ENCODE measurements around the gene CCNC. TPM values are rescaled to one million over a fixed set of nuclear protein-coding genes. Genes with fewer than 3 reads are reported as not detected.

Gene CCNC
- total RNA-seq, result 10 to 100 TPM; 44.2 to 45.5 TPM

GRCh38 chr6:99568103-99568933 lies at the start of gene CCNC:
CCNC (minus strand) TSS chr6:99568660; CDS start chr6:99568527, 133 bp downstream.
- no peaks in the 10 kb centered on the region for H3K9me3 Mint-ChIP-seq
- no peaks in the 10 kb centered on the region for H3K36me3 Mint-ChIP-seq
- peaks cover 23 to 29% of the 10 kb centered on the region in 2 donors for H3K4me1 Mint-ChIP-seq (ENCODE audit: low read depth in 2 of 2)
- ATAC-seq, result peak; percentile 99 to 100
- no peaks in the 10 kb centered on the region for H3K27me3 Mint-ChIP-seq
- H3K27ac Mint-ChIP-seq, result peak within 1 kb of the TSS; percentile 87 to 98
- peak; percentile 92 for DNase-seq (ENCODE audit: low spot score)
- H3K4me3 Mint-ChIP-seq, result peak within 1 kb of the TSS; percentile 93

DNA sequence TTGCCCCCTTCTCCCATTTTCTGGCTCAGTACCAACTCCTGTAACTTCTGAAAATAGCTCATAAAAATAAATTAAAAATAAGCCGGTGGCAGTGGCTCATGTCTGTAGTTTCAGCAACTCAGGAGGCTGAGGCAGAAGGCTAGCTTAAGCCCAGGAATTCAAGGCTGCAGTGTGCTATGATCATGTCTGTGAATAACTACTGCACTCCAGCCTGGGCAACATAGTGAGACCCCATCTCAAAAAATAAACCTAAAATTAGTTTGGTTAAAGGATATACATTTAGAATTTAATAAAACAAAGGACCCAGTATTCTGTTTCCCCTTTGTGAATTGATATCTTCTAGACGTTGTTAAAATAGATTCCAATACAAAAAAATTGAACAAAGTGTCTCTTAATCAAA lies 48.7 kb upstream of the CCNC start:
- Mint-ChIP-seq H3K36me3 (no peaks in the 10 kb centered on the region), H3K27ac (no peak overlapping the region), H3K9me3 (peaks cover 3% of the 10 kb centered on the region), H3K4me1 (ENCODE audit: low read depth in 2 of 2) (peaks cover 4 to 7% of the 10 kb centered on the region in 2 donors), H3K4me3 (no peak overlapping the region), H3K27me3 (peaks cover 36 to 66% of the 10 kb centered on the region in 2 donors)
- DNase-seq (ENCODE audit: low spot score) (no peak), ATAC-seq (no peak)

DNA sequence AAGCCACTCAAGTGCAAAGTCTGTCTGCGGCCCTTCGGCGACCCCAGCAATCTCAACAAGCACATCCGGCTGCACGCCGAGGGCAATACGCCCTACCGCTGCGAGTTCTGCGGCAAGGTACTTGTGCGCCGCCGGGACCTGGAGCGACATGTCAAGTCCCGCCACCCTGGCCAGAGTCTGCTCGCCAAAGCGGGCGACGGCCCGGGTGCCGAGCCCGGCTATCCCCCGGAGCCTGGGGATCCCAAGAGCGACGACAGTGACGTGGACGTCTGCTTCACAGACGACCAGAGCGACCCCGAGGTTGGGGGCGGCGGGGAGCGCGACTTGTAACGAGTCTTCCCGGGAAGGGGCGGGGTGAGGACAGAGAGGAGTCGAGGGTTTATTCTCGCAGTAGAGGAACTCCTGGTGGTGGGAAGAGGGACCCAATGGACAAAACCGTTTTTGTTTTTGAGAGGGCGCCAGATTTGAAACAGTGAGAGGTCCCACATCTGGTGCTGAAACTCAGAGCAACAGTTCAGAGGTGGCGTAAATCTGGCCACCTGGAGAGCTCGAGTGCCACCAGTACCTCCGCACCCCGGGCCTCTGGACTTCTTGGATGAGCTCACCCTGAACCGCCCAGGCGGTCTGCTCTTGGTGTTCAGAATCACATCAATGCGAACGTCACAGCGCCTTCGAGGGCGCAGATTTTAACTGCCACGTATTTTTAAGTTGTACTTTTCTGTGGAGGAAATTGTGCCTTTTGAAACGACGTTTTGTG lies 46.1 kb upstream of the CCNC start:
- Mint-ChIP-seq H3K27ac (no peak overlapping the region), H3K4me1 (ENCODE audit: low read depth in 2 of 2) (peaks cover 24 to 28% of the 10 kb centered on the region in 2 donors), H3K4me3 (peak overlapping the region; percentile 78), H3K27me3 (peaks cover 29 to 49% of the 10 kb centered on the region in 2 donors), H3K9me3 (peaks cover 3% of the 10 kb centered on the region), H3K36me3 (no peaks in the 10 kb centered on the region)
- ATAC-seq (peak in 1 of 2 donors; percentile 41), DNase-seq (ENCODE audit: low spot score) (no peak)

GRCh38 chr6:99613705-99614429 lies 45.4 kb upstream of the CCNC start:
- Mint-ChIP-seq H3K27me3 (peaks cover 31 to 52% of the 10 kb centered on the region in 2 donors), H3K9me3 (peaks cover 3% of the 10 kb centered on the region), H3K4me1 (ENCODE audit: low read depth in 2 of 2) (peaks cover 29 to 33% of the 10 kb centered on the region in 2 donors), H3K36me3 (no peaks in the 10 kb centered on the region), H3K4me3 (peak overlapping the region; percentile 78), H3K27ac (no peak overlapping the region)
- ATAC-seq (peak; percentile 85 to 87), DNase-seq (ENCODE audit: low spot score) (peak; percentile 62)

DNA sequence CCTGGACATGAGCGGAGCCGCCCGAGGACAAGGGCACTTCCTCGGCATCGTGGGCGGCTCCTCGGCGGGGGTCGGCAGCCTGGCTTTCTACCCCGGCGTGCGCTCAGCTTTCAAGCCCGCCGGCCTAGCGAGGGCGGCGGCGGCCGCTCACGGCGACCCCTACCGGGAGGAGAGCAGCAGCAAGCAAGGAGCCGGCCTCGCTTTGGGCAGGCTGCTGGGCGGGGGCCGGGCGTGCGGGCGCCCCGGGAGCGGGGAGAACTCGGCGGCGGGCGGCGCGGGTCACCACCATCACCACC lies 44.9 kb upstream of the CCNC start:
- no peak overlapping the region for H3K27ac Mint-ChIP-seq
- H3K27me3 Mint-ChIP-seq, result peaks cover 30 to 55% of the 10 kb centered on the region in 2 donors

DNA sequence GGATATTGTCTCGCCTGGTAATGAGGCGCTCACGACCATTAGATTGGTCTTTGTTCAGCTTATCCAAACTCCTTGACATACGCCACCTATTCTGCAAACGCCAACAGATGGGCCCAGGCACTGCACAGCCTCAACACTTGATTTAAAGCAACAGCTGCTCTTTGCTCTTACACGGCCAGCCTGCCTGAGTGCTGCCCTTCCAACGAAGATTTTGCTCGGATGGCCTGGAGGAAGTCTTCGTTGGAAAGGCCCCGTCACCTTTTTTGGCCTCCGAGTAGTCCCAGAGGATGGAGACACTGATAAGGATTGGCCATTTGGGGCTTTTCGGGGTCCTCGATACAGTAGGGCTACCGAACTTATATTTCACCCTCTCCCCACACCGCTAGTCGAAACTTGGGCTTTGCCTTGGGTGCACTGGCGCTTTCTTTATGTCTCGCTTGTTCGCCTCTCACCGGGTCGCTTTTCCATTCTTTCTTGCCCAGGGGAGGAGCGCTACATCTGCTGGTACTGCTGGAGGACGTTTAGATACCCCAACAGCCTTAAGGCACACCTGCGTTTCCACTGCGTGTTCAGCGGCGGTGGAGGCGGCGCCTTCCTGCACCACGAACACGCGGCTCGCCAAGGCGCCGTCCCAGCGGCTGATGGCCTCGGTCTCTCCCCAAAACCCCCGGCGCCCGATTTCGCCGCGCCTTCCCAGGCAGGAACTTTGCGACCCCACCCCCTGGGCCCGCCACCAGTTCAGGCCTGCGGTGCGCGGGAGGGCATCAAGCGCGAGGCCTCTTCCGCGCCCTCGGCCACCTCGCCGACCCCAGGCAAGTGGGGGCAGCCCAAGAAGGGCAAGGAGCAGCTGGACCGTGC lies 44.3 kb upstream of the CCNC start:
- no peak overlapping the region for H3K4me3 Mint-ChIP-seq
- ATAC-seq, result peak in 1 of 2 donors; percentile 4

More for the DNA sequence above, 44.9 kb upstream of the CCNC start:
- ATAC-seq (peak; percentile 73 to 85), DNase-seq (ENCODE audit: low spot score) (no peak)
- Mint-ChIP-seq H3K36me3 (no peaks in the 10 kb centered on the region), H3K4me1 (ENCODE audit: low read depth in 2 of 2) (peaks cover 29 to 34% of the 10 kb centered on the region in 2 donors), H3K9me3 (peaks cover 2% of the 10 kb centered on the region), H3K4me3 (no peak overlapping the region)

DNA sequence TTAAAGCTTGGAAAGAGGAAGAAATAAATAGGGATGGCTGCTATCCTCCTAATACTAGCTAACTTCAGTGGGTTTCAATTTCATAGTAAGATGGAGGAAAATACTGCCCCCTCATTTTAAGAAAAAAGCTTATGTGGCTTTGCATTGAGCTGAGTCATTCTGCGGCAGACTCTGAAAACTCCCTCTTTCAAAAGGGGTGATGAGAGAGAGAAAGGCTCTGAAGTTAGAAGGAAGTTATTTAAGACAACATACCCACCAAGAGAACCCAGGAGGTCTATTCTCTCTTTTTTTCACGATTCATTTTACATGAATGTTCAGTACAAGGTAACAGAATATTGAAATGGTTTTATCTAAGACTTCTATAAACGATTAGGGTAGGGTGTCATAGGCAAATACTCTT lies 42.7 kb upstream of the CCNC start:
- peaks cover 34 to 39% of the 10 kb centered on the region in 2 donors for H3K4me1 Mint-ChIP-seq (ENCODE audit: low read depth in 2 of 2)
- H3K4me3 Mint-ChIP-seq, result peak overlapping the region; percentile 72
- H3K9me3 Mint-ChIP-seq, result no peaks in the 10 kb centered on the region
- peaks cover 3% of the 10 kb centered on the region for H3K36me3 Mint-ChIP-seq
- H3K27ac Mint-ChIP-seq, result peak overlapping the region; percentile 79 to 80
- ATAC-seq, result peak; percentile 55 to 67
- peaks cover 32 to 50% of the 10 kb centered on the region in 2 donors for H3K27me3 Mint-ChIP-seq
- no peak for DNase-seq (ENCODE audit: low spot score)

More for the DNA sequence above, 44.3 kb upstream of the CCNC start:
- H3K4me1 Mint-ChIP-seq (ENCODE audit: low read depth in 2 of 2), result peaks cover 34% of the 10 kb centered on the region in 2 donors
- H3K36me3 Mint-ChIP-seq, result no peaks in the 10 kb centered on the region
- H3K27me3 Mint-ChIP-seq, result peaks cover 31 to 55% of the 10 kb centered on the region in 2 donors
- DNase-seq (ENCODE audit: low spot score), result no peak
- no peaks in the 10 kb centered on the region for H3K9me3 Mint-ChIP-seq
- H3K27ac Mint-ChIP-seq, result no peak overlapping the region

GRCh38 chr6:99609905-99610489 lies 41.5 kb upstream of the CCNC start:
- peak overlapping the region; percentile 72 for H3K4me3 Mint-ChIP-seq
- no peak for DNase-seq (ENCODE audit: low spot score)
- peak overlapping the region; percentile 79 to 80 for H3K27ac Mint-ChIP-seq
- peaks cover 34 to 50% of the 10 kb centered on the region in 2 donors for H3K27me3 Mint-ChIP-seq
- ATAC-seq, result no peak
- H3K9me3 Mint-ChIP-seq, result no peaks in the 10 kb centered on the region
- H3K4me1 Mint-ChIP-seq (ENCODE audit: low read depth in 2 of 2), result peaks cover 34 to 41% of the 10 kb centered on the region in 2 donors
- H3K36me3 Mint-ChIP-seq, result peaks cover 5% of the 10 kb centered on the region

- ATAC-seq, result no peak
Measured at GRCh38 chr6:99608886-99609482, 40.5 kb upstream of the CCNC start.

DNA sequence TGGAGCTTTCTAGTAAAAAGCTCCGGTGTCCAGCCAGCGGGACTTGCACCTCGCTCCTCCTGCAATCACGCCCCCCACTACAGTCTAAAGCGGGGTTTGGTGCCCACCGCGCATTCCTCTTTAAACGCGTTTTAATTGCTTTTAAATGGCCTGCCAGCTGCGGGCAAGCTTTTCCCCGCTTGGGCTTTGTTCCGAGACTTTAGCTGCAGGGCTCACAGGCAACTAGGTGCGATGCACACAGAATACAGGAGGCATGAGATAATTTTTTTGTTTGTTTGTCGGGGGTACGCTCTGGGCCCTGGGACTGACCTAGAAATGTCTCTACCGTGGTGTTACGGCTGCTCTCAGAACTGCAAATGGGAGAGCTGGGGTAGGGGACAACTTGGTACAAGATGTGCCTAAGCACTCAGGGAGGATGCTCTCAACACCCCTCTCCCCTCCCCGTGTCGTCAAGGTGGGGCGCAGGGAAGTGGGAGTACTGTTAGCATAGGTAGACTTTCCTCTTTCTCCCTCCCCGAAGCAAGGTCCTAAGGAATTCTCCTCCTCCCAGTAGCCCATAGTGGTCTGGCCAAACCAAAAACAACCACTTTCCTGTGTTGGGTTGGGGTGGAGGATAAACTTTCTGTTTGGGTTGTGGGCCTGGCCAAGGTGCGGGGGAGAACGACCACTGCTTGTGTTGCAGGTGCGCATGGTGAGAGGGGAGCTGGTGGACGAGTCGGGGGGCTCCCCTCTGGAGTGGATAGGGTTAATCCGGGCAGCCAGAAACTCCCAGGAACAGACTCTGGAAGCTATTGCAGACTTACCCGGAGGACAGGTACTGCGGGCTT lies 39.8 kb upstream of the CCNC start:
- Mint-ChIP-seq H3K27me3 (peaks cover 33 to 56% of the 10 kb centered on the region in 2 donors), H3K36me3 (peaks cover 5% of the 10 kb centered on the region), H3K4me3 (peak overlapping the region; percentile 12), H3K4me1 (ENCODE audit: low read depth in 2 of 2) (peaks cover 38 to 45% of the 10 kb centered on the region in 2 donors), H3K27ac (no peak overlapping the region), H3K9me3 (no peaks in the 10 kb centered on the region)
- ATAC-seq (no peak), DNase-seq (ENCODE audit: low spot score) (no peak)

More at GRCh38 chr6:99608886-99609482, 40.5 kb upstream of the CCNC start:
- Mint-ChIP-seq H3K27me3 (peaks cover 33 to 56% of the 10 kb centered on the region in 2 donors), H3K9me3 (no peaks in the 10 kb centered on the region), H3K4me3 (peak overlapping the region; percentile 32), H3K4me1 (ENCODE audit: low read depth in 2 of 2) (peaks cover 34 to 45% of the 10 kb centered on the region in 2 donors), H3K27ac (no peak overlapping the region), H3K36me3 (peaks cover 5% of the 10 kb centered on the region)
- no peak for DNase-seq (ENCODE audit: low spot score)

GRCh38 chr6:99607416-99608036 lies 39.1 kb upstream of the CCNC start:
- H3K27ac Mint-ChIP-seq, result no peak overlapping the region
- H3K4me3 Mint-ChIP-seq, result no peak overlapping the region
- H3K27me3 Mint-ChIP-seq, result peaks cover 36 to 60% of the 10 kb centered on the region in 2 donors
- peaks cover 41 to 49% of the 10 kb centered on the region in 2 donors for H3K4me1 Mint-ChIP-seq (ENCODE audit: low read depth in 2 of 2)
- ATAC-seq, result no peak
- DNase-seq (ENCODE audit: low spot score), result no peak
- peaks cover 7% of the 10 kb centered on the region for H3K36me3 Mint-ChIP-seq
- no peaks in the 10 kb centered on the region for H3K9me3 Mint-ChIP-seq

Measured in natural killer cell treated with Interleukin-12 subunit alpha and Interleukin-12 subunit beta and Interleukin-15 and Interleukin-18, amount 100 ng/mL, for 72 hours (primary cell).